Spleen (tissue), 11 donors: ENCODE data around the gene SMARCE1. TPM values are rescaled to one million over a fixed set of nuclear protein-coding genes. Genes with fewer than 3 reads are reported as not detected.

ENCODE experiments used
- DNase-seq: peaks from one replicate; pipeline ENCODE4 v3.0.0-alpha.2; 2020
- H3K27ac ChIP-seq, 8 donors: fragments of 200-600 bp; sonication (generic) in 7 of 8; 1 replicate in 4 of 8; 2 replicates in 4 of 8; pipeline versions ENCODE4 v1.5.0 to v1.8.0; 2016 to 2021; ENCODE audit warnings: inconsistent platforms in 4 of 8, mild to moderate bottlenecking in 4 of 8, moderate library complexity in 1 of 8
- H3K27me3 ChIP-seq, 7 donors: fragments of 200-600 bp; sonication (generic) in 6 of 7; replicated peaks in 1 of 7; 1 replicate in 4 of 7; 2 replicates in 3 of 7; pipeline versions ENCODE4 v1.5.0 to v1.8.0; 2016 to 2021; ENCODE audit warnings: inconsistent platforms in 3 of 7, mild to moderate bottlenecking in 1 of 7
- H3K36me3 ChIP-seq, 6 donors: fragments of 200-600 bp; sonication (generic) in 5 of 6; 1 replicate in 4 of 6; 2 replicates in 2 of 6; pipeline versions ENCODE4 v1.5.0 to v1.8.0; 2016 to 2021; ENCODE audit warnings: inconsistent platforms in 2 of 6
- H3K4me1 ChIP-seq, 6 donors: fragments of 200-600 bp; sonication (generic) in 5 of 6; 1 replicate in 3 of 6; 2 replicates in 3 of 6; pipeline versions ENCODE4 v1.5.0 to v1.8.0; 2016 to 2021; ENCODE audit warnings: inconsistent platforms in 3 of 6
- H3K4me3 ChIP-seq, 8 donors: fragments of 200-600 bp; sonication (generic) in 7 of 8; 1 replicate in 4 of 8; 2 replicates in 4 of 8; pipeline versions ENCODE4 v1.5.0 to v1.8.0; 2016 to 2021; ENCODE audit warnings: inconsistent platforms in 4 of 8, mild to moderate bottlenecking in 4 of 8, moderate library complexity in 2 of 8
- H3K9me3 ChIP-seq, 8 donors: fragments of 200-600 bp; sonication (generic) in 7 of 8; 1 replicate in 4 of 8; 2 replicates in 4 of 8; pipeline versions ENCODE4 v1.5.0 to v1.8.0; 2016 to 2021; ENCODE audit warnings: inconsistent platforms in 4 of 8
- CTCF ChIP-seq, 11 experiments: fragments of 200-600 bp in 7 of 11; fragments of 450-650 bp in 4 of 11; sonication (generic) in 4 of 11; IDR thresholded peaks in 8 of 11; conservative IDR thresholded peaks in 3 of 11; 1 replicate in 7 of 11; 2 replicates in 4 of 11; pipeline versions ENCODE4 v1.4.0 to v1.8.0; 2016 to 2021; ENCODE audit warnings: antibody characterized with exemption in 11 of 11, inconsistent platforms in 4 of 11, mild to moderate bottlenecking in 1 of 11
- POLR2A ChIP-seq, 3 donors: fragments of 450-650 bp; IDR thresholded peaks; one replicate each; pipeline ENCODE4 v1.5.1; 2017; ENCODE audit warnings: antibody characterized with exemption in 3 of 3, mild to moderate bottlenecking in 1 of 3
- POLR2AphosphoS5 ChIP-seq, 3 donors: sonication (generic); formaldehyde crosslinking; IDR thresholded peaks; one replicate each; pipeline ENCODE4 v1.5.1; 2017; ENCODE audit warnings: antibody characterized with exemption in 3 of 3
- WGBS, 5 donors: extraction: QIAGEN DNeasy Blood & Tissue Kit in 3 of 5; methylation state at CpG; one replicate each; pipeline versions ENCODE4 v1.1.5 to v1.1.7; 2013 to 2018; 5-methylcytosine and 5-hydroxymethylcytosine counted together
- intact Hi-C: fragments of 100-400 bp; cut with DNase I; formaldehyde crosslinking; loops from one replicate; pipeline ENCODE4 v1.15.0; 2023; ENCODE audit warnings: low total_unique reads
- polyA plus RNA-seq, 3 donors: library from polyadenylated mRNA; stranded (reverse); fragments of 200-250 nt; gene quantifications; one replicate each; pipeline ENCODE4 v1.2.1, GENCODE V29; 2013
- total RNA-seq, 7 donors: library from RNA; depleted of rRNA in 3 of 7; stranded (reverse); fragments of >200 nt in 3 of 7; fragmentation: NEBNext Ultra II Directional in 4 of 7; extraction: Animal tissue kit (Norgen Biotek cat#: 25700) in 4 of 7; gene quantifications; one replicate each; pipeline versions ENCODE4 v1.1.0 to v1.2.1, GENCODE V29; 2016 to 2021
- donor health status: healthy with polysubstance abuse.
- donor health status: DM: no; HTN: no; CAD: no; lungs with moderate emphysema.
- donor health status: DM: no; HTN: no; CAD: no.
- donor health status: Bipolar disorder and iron deficiency.
- donor health status: healthy.
- donor health status: DM: no; HTN: no; CAD: no.
- donor health status: DM: yes; HTN: yes; CAD: no.

SMARCE1 gene
- total and polyA plus RNA-seq, 10 donors, result 74.2 to 126 (median 89.4) TPM

- no peak for TF ChIP-seq POLR2A (IDR thresholded peaks at IDR 0.05)
- no peak for TF ChIP-seq CTCF (IDR thresholded peaks at IDR 0.05 in 8 of 11, conservative IDR thresholded peaks at IDR 0.05 in 3 of 11)
- TF ChIP-seq POLR2AphosphoS5 (IDR thresholded peaks at IDR 0.05), result no peak
- WGBS, 5 donors, result 58 to 74% (median 61%) methylated on average over 5 of the region's 5 CpGs
- H3K27ac ChIP-seq, result no peak overlapping the region
Measured at GRCh38 chr17:40625311-40625710, 22.3 kb downstream of the SMARCE1 start.

GRCh38 chr17:40623419-40624210 lies 24.0 kb downstream of the SMARCE1 start:
- no peak for TF ChIP-seq CTCF (IDR thresholded peaks at IDR 0.05 in 8 of 11, conservative IDR thresholded peaks at IDR 0.05 in 3 of 11)
- no peak for TF ChIP-seq POLR2A (IDR thresholded peaks at IDR 0.05)
- peak in 1 of 3 donors; percentile 51 for TF ChIP-seq POLR2AphosphoS5 (IDR thresholded peaks at IDR 0.05)
- WGBS, 5 donors, result 66 to 81% (median 72%) methylated on average over 12 of the region's 12 CpGs
- Histone ChIP-seq H3K27ac (peak overlapping the region in 4 of 8 donors; percentile 37 to 59 (median 45)), H3K36me3 (peaks cover 0 to 23% (median 8%) of the 10 kb centered on the region in 6 donors), H3K4me1 (peaks cover 23 to 63% (median 31%) of the 10 kb centered on the region in 6 donors), H3K9me3 (no peaks in the 10 kb centered on the region), H3K27me3 (no peaks in the 10 kb centered on the region), H3K4me3 (no peak overlapping the region)
- no peak for DNase-seq
- intact Hi-C loops, result loop anchor here (5.0 kb wide), 1 partner anchor 164 kb away; no protein-coding TSS in a partner anchor

More at GRCh38 chr17:40625311-40625710, 22.3 kb downstream of the SMARCE1 start:
- Histone ChIP-seq H3K27me3 (no peaks in the 10 kb centered on the region), H3K9me3 (no peaks in the 10 kb centered on the region), H3K36me3 (peaks cover 0 to 40% (median 23%) of the 10 kb centered on the region in 6 donors), H3K4me1 (peaks cover 12 to 46% (median 20%) of the 10 kb centered on the region in 6 donors), H3K4me3 (no peak overlapping the region)
- no peak for DNase-seq
- intact Hi-C loops, result no loop called here

GRCh38 chr17:40622509-40622928 lies 25.1 kb downstream of the SMARCE1 start:
- Histone ChIP-seq H3K9me3 (no peaks in the 10 kb centered on the region), H3K4me3 (no peak overlapping the region), H3K36me3 (peaks cover 0 to 12% (median 0%) of the 10 kb centered on the region in 6 donors), H3K27me3 (no peaks in the 10 kb centered on the region), H3K4me1 (peaks cover 23 to 69% (median 31%) of the 10 kb centered on the region in 6 donors), H3K27ac (peak overlapping the region in 3 of 8 donors; percentile 0 to 59 (median 51))
- DNase-seq, result no peak
- intact Hi-C loops, result loop anchor here (5.0 kb wide), 1 partner anchor 165 kb away; no protein-coding TSS in a partner anchor
- no peak for TF ChIP-seq POLR2A (IDR thresholded peaks at IDR 0.05)
- no peak for TF ChIP-seq POLR2AphosphoS5 (IDR thresholded peaks at IDR 0.05)
- 3 to 13% (median 4%) methylated on average over 3 of the region's 3 CpGs for WGBS, 5 donors

- peaks cover 23 to 74% (median 31%) of the 10 kb centered on the region in 6 donors for H3K4me1 ChIP-seq
- intact Hi-C loops, result loop anchor here (5.0 kb wide), 1 partner anchor 166 kb away; no protein-coding TSS in a partner anchor
- peaks cover 0 to 2% (median 0%) of the 10 kb centered on the region in 6 donors for H3K36me3 ChIP-seq
- H3K4me3 ChIP-seq, result no peak overlapping the region
- TF ChIP-seq CTCF (IDR thresholded peaks at IDR 0.05 in 8 of 11, conservative IDR thresholded peaks at IDR 0.05 in 3 of 11) (no peak), POLR2A (IDR thresholded peaks at IDR 0.05) (no peak), POLR2AphosphoS5 (IDR thresholded peaks at IDR 0.05) (no peak)
- H3K27me3 ChIP-seq, result no peaks in the 10 kb centered on the region
- no peaks in the 10 kb centered on the region for H3K9me3 ChIP-seq
- H3K27ac ChIP-seq, result peak overlapping the region in 1 of 8 donors; percentile 51
- 78 to 84% (median 83%) methylated on average over 8 of the region's 8 CpGs for WGBS, 5 donors
- DNase-seq, result no peak
Measured at GRCh38 chr17:40621578-40621977, 26.0 kb downstream of the SMARCE1 start.
